Astrocyte (in vitro differentiated cells and primary cell): ENCODE results near the gene CREB5.

Experiments
- EZH2 ChIP-seq: IDR thresholded peaks from 2 replicates; pipeline ENCODE4 v1.6.1; 2012; ENCODE audit warnings: mild to moderate bottlenecking, low read length, inconsistent platforms; ENCODE audit not compliant: insufficient read depth
- TF ChIP-seq, protein P1 (sequence below): IDR thresholded peaks from 2 replicates; pipeline ENCODE4 v1.5.1; 2011; ENCODE audit warnings: low read depth, mild to moderate bottlenecking, inconsistent platforms, low read length, moderate library complexity; ENCODE audit not compliant: insufficient read depth

- TF ChIP-seq, protein P1, sequence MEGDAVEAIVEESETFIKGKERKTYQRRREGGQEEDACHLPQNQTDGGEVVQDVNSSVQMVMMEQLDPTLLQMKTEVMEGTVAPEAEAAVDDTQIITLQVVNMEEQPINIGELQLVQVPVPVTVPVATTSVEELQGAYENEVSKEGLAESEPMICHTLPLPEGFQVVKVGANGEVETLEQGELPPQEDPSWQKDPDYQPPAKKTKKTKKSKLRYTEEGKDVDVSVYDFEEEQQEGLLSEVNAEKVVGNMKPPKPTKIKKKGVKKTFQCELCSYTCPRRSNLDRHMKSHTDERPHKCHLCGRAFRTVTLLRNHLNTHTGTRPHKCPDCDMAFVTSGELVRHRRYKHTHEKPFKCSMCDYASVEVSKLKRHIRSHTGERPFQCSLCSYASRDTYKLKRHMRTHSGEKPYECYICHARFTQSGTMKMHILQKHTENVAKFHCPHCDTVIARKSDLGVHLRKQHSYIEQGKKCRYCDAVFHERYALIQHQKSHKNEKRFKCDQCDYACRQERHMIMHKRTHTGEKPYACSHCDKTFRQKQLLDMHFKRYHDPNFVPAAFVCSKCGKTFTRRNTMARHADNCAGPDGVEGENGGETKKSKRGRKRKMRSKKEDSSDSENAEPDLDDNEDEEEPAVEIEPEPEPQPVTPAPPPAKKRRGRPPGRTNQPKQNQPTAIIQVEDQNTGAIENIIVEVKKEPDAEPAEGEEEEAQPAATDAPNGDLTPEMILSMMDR = no peak
- no peak for TF ChIP-seq EZH2
Measured at GRCh38 chr7:28873365-28873764, 461.0 kb downstream of the CREB5 start.
